GM12891 (cell line): ENCODE data around the gene ELFN2.

ENCODE experiments used
- DNase-seq: peaks from one replicate; pipeline ENCODE4 v3.0.0; 2011; ENCODE audit warnings: low spot score; ENCODE audit not compliant: insufficient read length
- FAIRE-seq: peaks from 2 replicates; lab custom pipeline; 2011; peaks lifted over from hg19 to GRCh38; lab: Jason Lieb, UNC
- PAX5 ChIP-seq: IDR thresholded peaks from 2 replicates; pipeline ENCODE4 v1.6.1; 2011; ENCODE audit warnings: low read length, moderate library complexity, mild to moderate bottlenecking; ENCODE audit not compliant: insufficient read depth, severe bottlenecking
- POLR2A ChIP-seq: IDR thresholded peaks from 2 replicates; pipeline ENCODE4 v1.6.1; 2011; ENCODE audit warnings: low read depth, low read length, control low read depth
- POLR2AphosphoS5 ChIP-seq: IDR thresholded peaks from 2 replicates; pipeline ENCODE4 v1.6.1; 2011; ENCODE audit warnings: low read depth, low read length, control low read depth
- POU2F2 ChIP-seq: IDR thresholded peaks from 2 replicates; pipeline ENCODE4 v1.6.1; 2011; ENCODE audit warnings: low read depth, mild to moderate bottlenecking, control low read depth, low read length, moderate library complexity
- SPI1 ChIP-seq: IDR thresholded peaks from 2 replicates; pipeline ENCODE4 v1.6.1; 2011; ENCODE audit warnings: low read depth, low read length, control low read depth
- TAF1 ChIP-seq: IDR thresholded peaks from 2 replicates; pipeline ENCODE4 v1.6.1; 2011; ENCODE audit warnings: low read depth, low read length, control low read depth

The ELFN2 gene

DNA sequence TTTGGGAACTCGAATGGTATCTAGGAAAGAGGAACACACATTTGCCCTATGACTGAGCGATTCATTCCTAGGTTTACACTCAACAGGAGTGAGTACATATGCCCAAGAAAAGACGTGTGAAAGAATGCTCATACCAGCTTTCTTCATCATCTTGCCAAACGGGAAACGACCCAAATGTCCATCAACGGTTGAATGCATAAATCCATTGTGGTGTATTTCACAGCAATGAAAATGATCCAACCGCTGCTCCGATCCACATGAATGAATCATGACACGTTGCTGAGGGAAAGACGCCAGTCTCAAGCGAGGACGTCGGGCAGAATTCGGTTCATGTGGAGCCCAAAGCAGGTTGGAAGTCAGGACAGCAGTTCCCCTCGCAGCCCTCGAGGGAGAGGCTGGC lies 73.4 kb downstream of the ELFN2 start:
- DNase-seq (no peak), FAIRE-seq (no peak)
- no peak for TF ChIP-seq POLR2A
- TF ChIP-seq PAX5: no peak
- TF ChIP-seq SPI1: no peak
- no peak for TF ChIP-seq POU2F2
- no peak for TF ChIP-seq POLR2AphosphoS5
- TF ChIP-seq TAF1: no peak

DNA sequence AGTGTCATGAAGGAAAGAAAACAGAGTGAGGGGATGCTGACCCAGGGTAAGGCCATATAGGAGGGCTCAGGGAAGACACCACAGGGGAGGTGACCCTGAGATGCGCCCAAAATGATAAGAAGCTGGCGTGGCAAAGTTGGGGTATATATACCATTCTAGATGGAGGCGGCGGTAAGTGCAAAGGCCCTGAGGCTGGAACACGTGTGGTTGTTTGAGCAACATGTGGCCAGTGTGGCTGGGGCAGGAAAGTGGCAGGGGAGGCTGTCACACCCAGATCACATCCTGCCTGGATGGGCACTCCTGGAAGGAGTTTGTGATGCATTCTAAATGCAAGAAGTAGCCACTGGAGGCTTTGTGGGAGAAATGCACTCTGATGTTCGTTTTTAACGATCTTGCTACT lies 74.8 kb downstream of the ELFN2 start:
- FAIRE-seq: no peak

DNA sequence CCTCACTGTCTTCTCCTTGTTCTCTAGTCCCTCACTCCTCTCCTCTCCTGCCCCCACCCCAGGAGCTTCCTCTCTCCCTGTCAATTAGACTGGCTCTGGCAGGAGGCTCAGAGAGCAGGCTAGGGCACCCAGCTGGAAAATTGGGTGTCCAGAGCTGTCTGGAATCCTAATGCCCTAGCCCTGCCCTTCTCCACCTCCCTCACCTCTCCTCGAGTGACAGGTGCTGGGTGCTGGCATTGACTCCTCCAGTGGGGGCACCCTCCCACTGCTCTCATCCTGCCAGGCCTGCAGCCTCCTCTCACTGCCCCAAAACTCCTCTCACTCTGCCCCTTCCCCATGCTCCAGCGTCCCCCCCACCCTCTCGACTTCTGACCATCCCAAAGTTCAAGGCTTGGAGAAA lies 76.0 kb downstream of the ELFN2 start:
- FAIRE-seq: no peak
- TF ChIP-seq TAF1: no peak
- TF ChIP-seq POLR2AphosphoS5: no peak
- no peak for TF ChIP-seq POU2F2
- no peak for TF ChIP-seq POLR2A
- TF ChIP-seq PAX5: no peak
- no peak for TF ChIP-seq SPI1

More for the DNA sequence above, 74.8 kb downstream of the ELFN2 start:
- TF ChIP-seq POU2F2: no peak
- TF ChIP-seq TAF1: no peak
- no peak for TF ChIP-seq PAX5
- TF ChIP-seq POLR2AphosphoS5: no peak
- no peak for TF ChIP-seq POLR2A
- no peak for TF ChIP-seq SPI1
- no peak for DNase-seq

DNA sequence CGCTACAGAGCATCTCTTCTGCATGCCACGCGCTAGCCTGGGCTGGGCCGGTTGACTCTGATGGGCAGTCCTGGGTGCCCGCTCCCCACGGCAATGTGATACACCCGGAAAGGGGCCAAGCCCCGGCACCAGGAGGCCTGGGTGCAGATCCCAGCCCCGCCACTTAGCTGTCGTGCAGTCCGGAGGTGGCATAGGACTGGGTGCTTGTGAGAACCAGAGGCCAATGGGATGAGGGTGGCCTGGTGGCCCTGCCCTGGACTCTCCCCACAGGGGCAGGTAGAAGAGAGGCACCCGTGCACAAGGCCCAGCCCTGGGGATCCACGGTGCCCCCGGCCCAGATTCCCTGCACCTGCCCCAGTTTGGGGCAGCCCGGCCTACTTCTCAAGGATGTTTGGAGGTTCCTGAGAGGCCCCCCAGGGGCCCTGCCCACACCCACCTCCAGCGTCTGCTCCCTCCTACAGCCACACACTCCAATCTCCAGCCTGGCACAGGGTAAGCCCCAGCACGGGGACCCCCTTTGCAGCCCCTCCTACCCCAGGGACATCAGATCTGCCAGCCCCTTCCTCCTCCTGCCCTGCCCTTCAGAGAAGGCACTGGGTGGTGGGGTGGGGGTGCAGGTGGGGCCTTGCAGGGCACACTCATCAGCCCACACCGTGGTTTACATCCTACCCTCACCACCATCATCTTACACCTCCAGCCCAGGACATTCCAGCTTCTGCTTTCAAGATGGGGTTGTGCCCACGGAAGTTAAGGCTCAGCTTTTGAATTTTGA lies 78.0 kb downstream of the ELFN2 start:
- DNase-seq: no peak
- FAIRE-seq: no peak
- TF ChIP-seq SPI1: no peak
- no peak for TF ChIP-seq PAX5
- TF ChIP-seq POU2F2: no peak
- TF ChIP-seq POLR2A: no peak

More for the DNA sequence above, 76.0 kb downstream of the ELFN2 start:
- no peak for DNase-seq

DNA sequence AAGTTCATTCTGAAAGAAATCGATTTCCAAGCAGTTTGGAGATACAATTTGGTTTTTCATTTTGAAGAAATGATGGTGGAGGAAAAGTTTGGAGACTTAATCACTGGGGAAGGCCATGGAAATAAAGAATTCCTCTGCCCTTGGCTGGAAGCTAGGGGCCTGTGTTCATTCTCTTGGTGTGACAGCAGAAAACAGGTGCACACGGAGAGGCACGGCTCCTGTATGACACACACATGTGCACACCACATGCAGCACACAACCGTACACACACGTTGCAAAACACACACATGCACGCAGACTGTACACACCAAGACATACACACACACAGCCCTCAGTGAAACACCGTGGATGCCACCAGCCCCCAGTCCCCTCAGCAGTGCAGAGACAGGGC lies 80.8 kb downstream of the ELFN2 start:
- no peak for DNase-seq
- TF ChIP-seq POU2F2 (no peak), SPI1 (no peak), POLR2AphosphoS5 (no peak), TAF1 (no peak), POLR2A (no peak), PAX5 (no peak)
- FAIRE-seq: no peak

DNA sequence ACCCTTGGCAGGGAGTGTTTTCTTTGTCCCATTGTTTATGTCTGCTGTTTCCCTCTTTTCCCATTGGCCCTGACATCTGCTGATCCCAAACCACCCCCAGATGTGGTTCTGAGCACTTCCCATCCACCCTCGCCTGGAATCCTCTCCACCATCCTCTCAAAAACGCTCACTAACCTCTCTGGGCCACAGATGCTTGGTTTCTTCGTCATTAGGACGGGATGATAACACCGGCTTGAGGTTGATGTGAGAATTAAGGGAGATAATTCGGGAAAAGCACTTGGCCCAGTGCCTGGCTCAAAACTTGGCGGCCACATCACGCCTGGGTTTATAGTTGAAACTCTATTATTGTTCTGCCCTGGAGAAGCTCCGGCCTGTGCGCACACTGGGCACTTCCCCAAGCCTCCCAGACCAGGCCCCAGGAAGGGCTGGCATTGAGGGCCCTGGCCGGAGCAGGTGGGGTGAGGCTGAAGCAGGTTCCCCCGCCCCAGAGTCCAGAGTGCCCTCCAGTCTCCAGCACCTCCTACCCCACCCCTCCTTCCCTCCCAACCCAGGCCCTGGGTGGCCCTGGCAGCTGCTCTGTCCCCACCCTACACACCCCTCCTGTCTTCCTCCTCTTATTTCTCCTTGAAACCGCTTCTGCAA lies 81.3 kb downstream of the ELFN2 start:
- FAIRE-seq (no peak), DNase-seq (no peak)
- TF ChIP-seq POLR2A (no peak), TAF1 (no peak), PAX5 (no peak), POLR2AphosphoS5 (no peak), POU2F2 (no peak), SPI1 (no peak)

DNA sequence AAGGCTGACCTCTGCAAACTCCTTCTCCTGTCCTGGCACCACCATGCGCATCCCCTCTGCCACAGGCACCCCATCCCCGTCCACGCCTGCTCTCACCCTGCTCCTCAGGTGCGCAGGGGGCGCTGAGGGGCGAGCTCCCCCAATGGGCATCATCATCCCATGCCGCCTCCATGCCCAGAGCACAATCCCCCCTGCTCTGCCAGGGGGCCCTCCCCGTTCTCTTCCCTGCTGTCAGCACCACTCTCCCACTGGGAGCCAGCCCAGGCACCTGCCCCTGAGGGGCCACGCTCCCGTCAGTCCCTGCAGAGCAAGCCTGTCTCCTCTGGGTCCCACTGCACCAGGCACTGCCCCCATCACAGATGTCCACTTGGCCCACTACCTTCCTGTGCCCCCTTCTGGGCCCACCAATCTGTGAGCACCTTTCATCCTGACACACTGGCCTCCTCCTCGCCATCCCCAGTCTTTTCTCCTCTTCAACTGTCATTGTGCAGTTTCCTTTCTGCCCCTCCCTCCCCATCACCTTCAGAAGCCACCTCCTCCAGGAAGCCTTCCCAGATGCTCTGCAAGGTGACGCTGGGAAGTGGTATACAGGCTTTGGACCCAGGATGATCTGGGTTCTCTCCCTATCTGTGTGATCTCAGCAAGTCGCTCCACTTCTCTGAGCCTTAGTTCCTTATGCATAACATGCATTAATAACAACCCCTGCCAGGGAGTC lies 82.4 kb downstream of the ELFN2 start:
- TF ChIP-seq TAF1 (no peak), POU2F2 (no peak), POLR2AphosphoS5 (no peak), SPI1 (no peak), POLR2A (no peak), PAX5 (no peak)
- FAIRE-seq (no peak), DNase-seq (no peak)

DNA sequence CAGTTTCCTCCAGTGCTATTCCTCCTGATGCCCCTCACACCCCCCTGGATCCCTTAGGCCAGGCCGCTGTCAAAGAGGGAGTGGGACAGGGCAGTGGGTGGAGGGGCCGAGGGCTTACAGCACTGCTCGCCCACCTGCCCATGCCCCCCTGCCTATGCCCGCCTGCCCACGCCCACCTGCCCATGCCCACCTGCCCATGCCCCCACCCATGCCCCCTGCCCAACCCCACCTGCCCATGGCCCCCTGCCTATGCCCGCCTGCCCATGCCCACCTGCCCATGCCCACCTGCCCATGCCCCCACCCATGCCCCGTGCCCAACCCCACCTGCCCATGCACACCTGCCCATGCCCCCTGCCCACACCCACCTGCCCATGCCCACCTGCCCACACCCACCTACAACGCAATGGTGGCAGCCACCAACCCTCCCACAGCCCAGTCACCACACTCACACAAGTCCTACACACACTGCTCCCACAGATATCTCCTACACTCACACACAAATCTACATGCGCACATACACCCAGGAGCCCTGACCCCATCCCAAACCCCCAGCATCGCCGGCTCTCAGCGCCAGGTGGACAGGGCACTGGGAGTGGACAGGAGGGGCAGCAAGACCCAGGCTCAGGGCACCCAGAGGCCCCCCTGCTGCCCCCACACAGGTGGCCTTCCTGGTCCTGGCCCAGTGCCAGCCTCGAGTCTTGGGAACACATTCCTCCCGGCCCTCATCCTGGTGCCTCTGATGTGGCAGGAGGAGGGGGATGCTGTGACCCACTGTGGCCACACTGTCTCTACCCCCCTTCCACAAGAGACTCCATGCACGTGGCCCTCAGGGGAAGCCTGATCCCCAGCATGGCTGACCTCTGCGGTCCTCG lies 83.2 kb downstream of the ELFN2 start:
- TF ChIP-seq SPI1: no peak
- TF ChIP-seq POU2F2: no peak
- no peak for TF ChIP-seq PAX5
- TF ChIP-seq TAF1: no peak
- TF ChIP-seq POLR2A: no peak
- no peak for TF ChIP-seq POLR2AphosphoS5
- DNase-seq (no peak), FAIRE-seq (no peak)
